Subcutaneous abdominal adipose tissue (tissue), 5 donors: Measurements from ENCODE around the gene ABCA13.

Experiments
- H3K27ac ChIP-seq: one replicate; pipeline ENCODE4 v1.7.0; 2013; ENCODE audit warnings: low read depth, mild to moderate bottlenecking, inconsistent platforms, low read length, moderate library complexity
- H3K27me3 ChIP-seq, 5 donors: one replicate each; pipeline ENCODE4 v1.7.0; 2013; ENCODE audit warnings: low read length in 5 of 5, inconsistent platforms in 1 of 5; ENCODE audit not compliant: control insufficient read depth in 5 of 5, insufficient read depth in 4 of 5
- H3K36me3 ChIP-seq, 5 donors: one replicate each; pipeline ENCODE4 v1.7.0; 2013; ENCODE audit warnings: low read length in 5 of 5; ENCODE audit not compliant: control insufficient read depth in 5 of 5, insufficient read depth in 5 of 5
- H3K4me1 ChIP-seq, 5 donors: one replicate each; pipeline ENCODE4 v1.7.0; 2013; ENCODE audit warnings: low read length in 5 of 5, mild to moderate bottlenecking in 3 of 5, moderate library complexity in 1 of 5; ENCODE audit not compliant: control insufficient read depth in 5 of 5, insufficient read depth in 5 of 5
- H3K4me3 ChIP-seq, 5 donors: one replicate each; pipeline ENCODE4 v1.7.0; 2013; ENCODE audit warnings: low read length in 5 of 5, low read depth in 1 of 5
- H3K9ac ChIP-seq, 5 donors: one replicate each; pipeline ENCODE4 v1.7.0; 2013; ENCODE audit warnings: low read length in 5 of 5, mild to moderate bottlenecking in 4 of 5, moderate library complexity in 3 of 5
- H3K9me3 ChIP-seq, 5 donors: one replicate each; pipeline ENCODE4 v1.7.0; 2013; ENCODE audit warnings: low read length in 5 of 5; ENCODE audit not compliant: control insufficient read depth in 5 of 5
- donor health status: healthy.
- donor health status: healthy.
- donor health status: healthy.
- donor health status: healthy.
- donor health status: healthy.

Gene ABCA13

GRCh38 chr7:48471196-48471595 is 299.9 kb downstream of the ABCA13 start:
- Histone ChIP-seq H3K9ac (no peak overlapping the region), H3K27ac (no peak overlapping the region), H3K4me3 (no peak overlapping the region), H3K27me3 (no peaks in the 10 kb centered on the region), H3K9me3 (no peaks in the 10 kb centered on the region), H3K4me1 (peaks cover 0 to 4% (median 0%) of the 10 kb centered on the region in 5 donors), H3K36me3 (no peaks in the 10 kb centered on the region)

- Histone ChIP-seq H3K9me3 (no peaks in the 10 kb centered on the region), H3K27ac (no peak overlapping the region), H3K27me3 (no peaks in the 10 kb centered on the region), H3K9ac (no peak overlapping the region), H3K4me3 (no peak overlapping the region), H3K36me3 (no peaks in the 10 kb centered on the region), H3K4me1 (peaks cover 0 to 4% (median 0%) of the 10 kb centered on the region in 5 donors)
Measured at GRCh38 chr7:48472640-48473039, 301.4 kb downstream of the ABCA13 start.

- no peaks in the 10 kb centered on the region for H3K27me3 ChIP-seq
- no peak overlapping the region for H3K9ac ChIP-seq
- no peak overlapping the region for H3K4me3 ChIP-seq
- H3K27ac ChIP-seq: no peak overlapping the region
- H3K9me3 ChIP-seq: no peaks in the 10 kb centered on the region
- no peaks in the 10 kb centered on the region for H3K36me3 ChIP-seq
- peaks cover 0 to 4% (median 0%) of the 10 kb centered on the region in 5 donors for H3K4me1 ChIP-seq
Measured at GRCh38 chr7:48473205-48473865, 302.1 kb downstream of the ABCA13 start.

- H3K36me3 ChIP-seq: no peaks in the 10 kb centered on the region
- H3K4me1 ChIP-seq: no peaks in the 10 kb centered on the region
- no peaks in the 10 kb centered on the region for H3K27me3 ChIP-seq
- H3K9me3 ChIP-seq: peaks cover 0 to 8% (median 6%) of the 10 kb centered on the region in 5 donors
- no peak overlapping the region for H3K9ac ChIP-seq
- H3K4me3 ChIP-seq: no peak overlapping the region
- H3K27ac ChIP-seq: no peak overlapping the region
Measured at GRCh38 chr7:48481235-48481634, 310.0 kb downstream of the ABCA13 start.

- peaks cover 0 to 6% (median 0%) of the 10 kb centered on the region in 5 donors for H3K9me3 ChIP-seq
- no peaks in the 10 kb centered on the region for H3K4me1 ChIP-seq
- H3K9ac ChIP-seq: no peak overlapping the region
- H3K4me3 ChIP-seq: no peak overlapping the region
- H3K36me3 ChIP-seq: no peaks in the 10 kb centered on the region
- H3K27ac ChIP-seq: no peak overlapping the region
- H3K27me3 ChIP-seq: no peaks in the 10 kb centered on the region
Measured at GRCh38 chr7:48497521-48497920, 326.3 kb downstream of the ABCA13 start.

- peaks cover 0 to 6% (median 0%) of the 10 kb centered on the region in 5 donors for H3K9me3 ChIP-seq
- no peaks in the 10 kb centered on the region for H3K36me3 ChIP-seq
- no peak overlapping the region for H3K9ac ChIP-seq
- H3K4me3 ChIP-seq: no peak overlapping the region
- no peak overlapping the region for H3K27ac ChIP-seq
- no peaks in the 10 kb centered on the region for H3K27me3 ChIP-seq
- no peaks in the 10 kb centered on the region for H3K4me1 ChIP-seq
Measured at GRCh38 chr7:48502021-48502420, 330.8 kb downstream of the ABCA13 start.

- H3K4me3 ChIP-seq: no peak overlapping the region
- no peaks in the 10 kb centered on the region for H3K9me3 ChIP-seq
- no peaks in the 10 kb centered on the region for H3K27me3 ChIP-seq
- H3K27ac ChIP-seq: no peak overlapping the region
- no peak overlapping the region for H3K9ac ChIP-seq
- H3K4me1 ChIP-seq: no peaks in the 10 kb centered on the region
- no peaks in the 10 kb centered on the region for H3K36me3 ChIP-seq
Measured at GRCh38 chr7:48505051-48505450, 333.8 kb downstream of the ABCA13 start.

GRCh38 chr7:48505466-48505865 is 334.2 kb downstream of the ABCA13 start:
- no peak overlapping the region for H3K27ac ChIP-seq
- H3K4me3 ChIP-seq: no peak overlapping the region
- no peak overlapping the region for H3K9ac ChIP-seq
- H3K4me1 ChIP-seq: no peaks in the 10 kb centered on the region
- no peaks in the 10 kb centered on the region for H3K9me3 ChIP-seq
- no peaks in the 10 kb centered on the region for H3K36me3 ChIP-seq
- H3K27me3 ChIP-seq: no peaks in the 10 kb centered on the region

- H3K4me1 ChIP-seq: no peaks in the 10 kb centered on the region
- H3K27ac ChIP-seq: no peak overlapping the region
- H3K9ac ChIP-seq: no peak overlapping the region
- H3K27me3 ChIP-seq: no peaks in the 10 kb centered on the region
- no peaks in the 10 kb centered on the region for H3K36me3 ChIP-seq
- no peak overlapping the region for H3K4me3 ChIP-seq
- H3K9me3 ChIP-seq: no peaks in the 10 kb centered on the region
Measured at GRCh38 chr7:48506569-48506968, 335.3 kb downstream of the ABCA13 start.

GRCh38 chr7:48511080-48511479 is 339.8 kb downstream of the ABCA13 start:
- no peak overlapping the region for H3K27ac ChIP-seq
- H3K9ac ChIP-seq: no peak overlapping the region
- H3K4me3 ChIP-seq: no peak overlapping the region
- peaks cover 0 to 3% (median 0%) of the 10 kb centered on the region in 5 donors for H3K27me3 ChIP-seq
- no peaks in the 10 kb centered on the region for H3K9me3 ChIP-seq
- H3K36me3 ChIP-seq: no peaks in the 10 kb centered on the region
- H3K4me1 ChIP-seq: no peaks in the 10 kb centered on the region
